AG08395 (cell line): Measurements from ENCODE around the gene ZRANB2.

ENCODE experiments used
- DNase-seq: peaks from one replicate; pipeline ENCODE4 v3.0.0; 2012; ENCODE audit warnings: mixed read lengths, low spot score

The ZRANB2 gene

DNA sequence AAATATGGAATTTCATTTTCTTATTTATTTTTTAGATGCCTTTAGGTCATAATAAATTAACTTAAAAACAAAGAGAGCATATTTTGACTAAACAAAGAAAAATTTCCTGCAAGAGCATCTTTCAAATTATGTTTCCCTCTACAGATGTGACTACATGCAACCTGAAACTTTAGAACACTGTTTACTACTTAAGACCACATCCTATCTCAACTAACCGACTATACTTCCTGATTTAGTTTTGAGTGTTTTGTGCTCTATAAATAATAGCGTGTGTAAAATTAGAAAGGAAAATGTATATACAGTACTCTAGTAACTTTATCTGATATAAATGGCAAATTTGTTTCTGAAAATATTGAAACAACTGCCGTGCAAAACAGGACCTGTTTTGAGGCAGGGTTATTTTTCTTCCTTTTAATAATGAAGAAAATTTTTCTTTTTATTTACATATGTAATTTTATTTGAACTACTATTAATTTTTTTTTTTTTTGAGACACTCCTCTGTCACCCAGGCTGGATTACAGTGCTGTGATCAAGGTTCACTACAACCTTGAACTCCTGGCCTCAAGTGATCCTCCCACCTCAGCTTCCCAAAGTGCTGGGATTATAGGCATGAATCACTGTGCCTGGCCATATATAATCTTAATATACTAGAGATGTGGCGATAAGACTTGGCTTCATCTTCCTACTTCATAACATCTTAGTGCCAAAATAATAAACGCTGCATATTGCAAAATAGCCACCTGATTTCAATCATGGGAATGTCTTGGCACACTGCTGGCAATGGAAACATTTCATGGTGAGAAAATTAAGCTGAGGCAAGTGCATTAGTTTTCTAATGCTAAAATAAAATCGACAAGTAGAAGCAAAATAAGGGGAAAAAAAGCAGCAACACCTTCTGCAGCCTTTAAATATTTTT is 12.3 kb downstream of the ZRANB2 start:
- no peak for DNase-seq

DNA sequence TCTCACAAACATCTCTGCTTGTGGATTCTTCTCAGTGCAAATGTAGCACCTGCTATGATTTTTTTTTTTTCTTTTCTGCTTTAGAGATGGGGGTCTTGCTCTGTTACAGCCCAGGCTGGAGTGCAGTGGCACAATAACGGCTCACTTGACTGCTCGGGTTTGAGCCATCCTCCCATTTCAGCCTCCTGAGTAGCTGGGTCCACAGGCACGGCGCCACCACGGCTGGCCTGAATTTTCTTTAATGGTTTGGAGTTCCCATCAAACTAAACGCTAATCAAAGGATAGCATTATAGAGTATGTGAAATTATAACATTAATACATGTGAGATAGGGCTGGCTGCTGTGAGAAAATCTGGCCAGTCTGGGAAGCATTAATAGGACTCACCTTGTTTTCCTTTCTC is 26.0 kb downstream of the ZRANB2 start:
- no peak for DNase-seq

DNA sequence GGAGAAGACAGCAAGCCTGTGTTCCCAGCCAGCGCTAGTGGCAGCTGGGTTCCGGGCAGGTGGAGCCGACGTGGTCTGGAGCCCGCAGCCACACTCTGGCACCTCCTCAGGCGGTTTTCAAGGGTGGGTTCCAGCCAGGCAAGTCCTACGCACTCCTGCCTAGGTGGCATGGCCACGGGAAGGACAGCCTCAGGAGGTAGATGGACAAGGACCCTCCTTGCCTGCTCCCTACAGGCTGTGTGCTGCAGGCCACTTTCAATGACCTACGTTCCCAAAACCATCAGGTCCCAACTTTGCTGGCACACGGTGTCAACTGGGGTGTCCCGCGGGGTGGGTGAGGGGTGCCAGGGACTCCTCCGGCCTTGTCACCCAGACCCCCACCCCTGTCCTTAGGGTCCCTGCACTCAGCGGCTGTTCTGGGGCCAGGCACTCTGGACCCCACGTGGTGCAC is 26.5 kb downstream of the ZRANB2 start:
- no peak for DNase-seq

DNA sequence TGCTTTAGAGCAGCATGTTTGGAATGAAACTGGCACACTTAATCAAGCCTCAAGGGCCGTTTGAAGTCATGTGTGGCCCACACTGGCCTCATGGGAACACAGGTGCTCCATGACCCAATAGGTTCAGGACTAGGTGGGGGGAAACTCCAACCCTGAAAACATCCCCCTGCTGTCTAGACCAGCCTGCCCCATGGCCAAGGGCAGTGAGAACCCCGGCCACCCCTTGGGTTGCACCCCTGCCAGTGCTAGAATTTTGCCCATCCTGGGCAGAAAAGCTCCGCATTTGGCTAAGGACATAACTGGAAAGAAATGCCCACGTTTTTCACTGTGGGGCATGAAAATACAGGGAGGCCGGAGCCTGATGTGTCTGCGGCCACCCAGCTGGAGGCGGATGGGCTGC is 27.1 kb downstream of the ZRANB2 start:
- no peak for DNase-seq

DNA sequence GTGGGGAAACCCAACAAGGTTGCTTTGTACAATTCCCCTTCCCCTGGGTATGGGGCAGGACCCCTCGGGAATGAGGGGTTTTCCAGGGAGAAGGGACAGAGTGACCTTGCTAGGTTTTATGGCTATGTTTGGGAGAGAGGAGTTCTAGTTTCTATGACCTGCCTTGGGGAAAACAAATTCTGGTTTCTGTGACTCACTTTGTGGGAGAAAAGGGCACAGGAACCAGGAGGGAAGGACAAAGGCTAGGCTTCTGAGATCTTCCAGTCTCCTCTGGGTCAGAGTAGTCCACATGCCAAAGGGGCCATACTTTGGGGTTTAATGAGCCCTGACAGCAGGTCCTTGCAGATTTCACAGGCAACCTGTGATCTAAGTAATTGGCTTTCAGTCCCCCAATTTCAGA is 27.7 kb downstream of the ZRANB2 start:
- no peak for DNase-seq

DNA sequence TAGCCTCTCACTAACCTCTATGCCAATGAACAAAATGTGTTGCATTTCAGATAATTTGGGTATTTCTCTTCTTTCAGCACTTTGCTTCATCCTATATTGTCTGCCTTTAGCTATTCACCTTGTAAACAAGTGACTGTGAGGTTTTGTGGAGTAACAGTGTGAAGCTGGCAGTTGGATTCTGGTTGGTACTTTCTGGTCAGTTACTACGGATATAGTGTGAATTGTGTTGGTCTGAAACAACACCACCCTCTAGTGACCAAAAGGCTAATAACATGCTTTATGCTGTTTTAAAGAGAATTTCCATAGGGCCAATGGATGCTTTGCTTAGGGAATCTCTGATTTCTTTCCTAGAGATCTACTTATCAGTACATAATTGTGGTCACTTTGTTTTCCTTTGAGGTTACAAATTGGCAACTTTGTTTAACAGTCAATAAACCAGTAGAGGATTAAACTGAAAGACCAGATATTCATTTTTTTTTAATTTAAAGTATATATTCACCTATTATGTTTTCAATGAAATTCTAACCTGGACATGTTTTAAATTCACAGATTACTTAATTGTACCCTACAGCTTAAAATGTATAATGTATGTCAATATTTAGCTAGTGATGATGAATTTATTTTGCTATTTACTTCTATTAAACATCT is 30.8 kb downstream of the ZRANB2 start:
- peak; percentile 71 for DNase-seq

DNA sequence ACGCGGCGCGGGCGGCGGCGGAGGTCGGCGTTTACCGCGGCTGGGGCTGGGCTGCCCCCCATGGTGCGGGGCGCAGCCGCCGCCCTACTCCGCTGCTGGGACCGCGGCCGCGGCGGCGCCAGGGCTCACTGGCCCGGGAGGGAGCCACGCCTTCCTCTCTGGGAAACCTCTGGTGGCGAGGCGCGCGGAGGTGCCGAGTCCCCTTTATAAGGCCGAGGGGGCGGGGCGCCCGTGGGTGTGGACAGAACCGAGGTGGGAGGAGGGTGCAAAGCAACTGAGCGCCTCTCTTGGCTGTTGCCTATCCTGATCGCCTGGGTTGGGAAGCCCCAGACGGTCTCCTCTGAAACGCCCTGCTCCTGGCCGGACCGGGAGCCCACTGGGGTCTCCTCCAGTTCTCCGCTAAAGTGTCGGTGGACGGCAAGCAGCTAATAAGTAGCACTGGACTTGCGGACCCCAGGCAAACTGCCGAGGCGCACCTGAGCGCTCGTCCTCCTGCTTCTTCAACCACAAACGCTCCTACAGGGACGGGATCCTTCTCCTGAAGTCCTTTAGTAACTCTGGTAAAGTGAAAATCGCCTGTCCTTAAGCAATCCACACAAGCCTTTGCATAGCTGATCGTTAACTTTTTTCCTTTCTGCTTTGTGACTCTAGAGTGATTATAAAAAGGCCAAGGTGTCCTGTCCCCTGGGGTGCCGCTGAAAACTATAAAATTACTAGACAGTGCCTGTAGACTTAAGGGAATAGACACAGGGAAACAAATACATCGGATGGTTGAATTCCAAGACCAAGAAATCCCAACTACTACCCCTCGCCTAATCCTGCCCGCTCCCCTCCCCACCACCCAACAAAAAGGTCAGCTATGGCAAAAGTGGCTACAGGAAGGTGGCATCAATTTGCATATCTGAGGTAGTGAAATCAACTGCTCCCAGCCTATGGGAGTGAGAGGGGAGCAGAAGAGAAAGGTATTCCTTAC is 32.9 kb downstream of the ZRANB2 start, which contains the start of gene PTGER3:
TSS of gene PTGER3 (minus strand) at position 182 of the 973 bp plus-strand sequence. CDS start 239 bp downstream, outside the sequence.
- peak; percentile 68 for DNase-seq

DNA sequence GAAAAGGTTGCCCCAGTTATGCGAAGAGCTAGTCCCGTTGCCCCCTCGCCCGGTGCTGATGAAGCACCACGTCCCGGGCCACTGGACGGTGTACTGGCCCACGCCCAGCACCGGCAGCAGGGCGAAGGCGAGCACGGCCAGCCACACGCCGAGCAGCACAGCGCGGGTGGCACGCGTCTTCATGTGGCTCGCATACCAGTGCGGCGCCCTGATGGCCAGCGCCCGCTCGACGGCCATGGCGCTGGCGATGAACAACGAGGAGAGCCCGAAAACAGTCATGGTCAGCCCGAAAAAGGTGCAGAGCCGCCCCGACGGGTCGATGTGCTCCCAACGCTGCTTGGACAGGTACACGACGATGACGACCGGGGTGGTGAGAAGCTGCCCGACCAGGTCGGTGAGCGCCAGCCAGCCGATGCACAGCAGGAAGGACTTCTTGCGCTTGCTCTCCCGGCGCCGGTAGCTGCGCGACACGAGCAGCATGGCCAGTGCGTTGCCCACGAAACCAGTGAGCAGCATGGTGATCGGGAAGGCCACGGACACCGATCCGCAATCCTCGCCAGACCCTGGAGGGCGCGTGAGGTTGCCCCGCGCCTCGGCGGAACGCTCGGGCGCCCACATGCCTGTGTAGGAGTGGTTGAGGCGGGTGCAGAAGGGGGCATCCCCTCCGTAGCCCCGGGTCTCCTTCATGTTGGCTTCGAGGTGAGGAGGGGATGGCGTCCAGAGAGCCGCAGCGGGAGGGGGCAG is 33.8 kb downstream of the ZRANB2 start:
- peak; percentile 27 for DNase-seq

DNA sequence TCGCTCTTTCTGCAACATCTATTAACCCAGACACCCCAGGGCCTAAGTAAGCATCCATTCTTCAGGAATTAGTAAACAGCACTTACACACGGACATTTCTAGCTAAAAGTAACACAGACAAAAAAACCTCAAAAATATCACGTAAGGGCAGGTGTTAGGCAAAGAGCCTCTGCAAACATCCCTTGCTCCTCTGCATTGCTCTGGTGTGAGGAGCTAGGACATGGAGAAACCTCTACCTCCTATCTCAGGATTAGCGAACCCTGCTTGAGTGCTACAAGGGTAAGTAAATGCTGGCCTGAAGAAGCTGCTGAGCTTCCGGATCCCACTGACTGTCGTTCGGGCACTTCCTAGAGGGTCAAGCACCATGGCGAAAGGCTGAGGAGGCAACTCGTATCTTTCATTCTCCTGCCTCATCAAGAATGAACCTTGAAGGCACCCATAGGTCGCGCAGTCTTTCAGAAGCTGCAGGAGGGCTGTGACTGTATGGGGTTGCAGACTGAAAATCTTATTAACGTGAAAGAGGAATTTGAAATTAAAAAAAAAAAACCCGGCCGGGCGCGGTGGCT is 35.3 kb downstream of the ZRANB2 start:
- DNase-seq = no peak

DNA sequence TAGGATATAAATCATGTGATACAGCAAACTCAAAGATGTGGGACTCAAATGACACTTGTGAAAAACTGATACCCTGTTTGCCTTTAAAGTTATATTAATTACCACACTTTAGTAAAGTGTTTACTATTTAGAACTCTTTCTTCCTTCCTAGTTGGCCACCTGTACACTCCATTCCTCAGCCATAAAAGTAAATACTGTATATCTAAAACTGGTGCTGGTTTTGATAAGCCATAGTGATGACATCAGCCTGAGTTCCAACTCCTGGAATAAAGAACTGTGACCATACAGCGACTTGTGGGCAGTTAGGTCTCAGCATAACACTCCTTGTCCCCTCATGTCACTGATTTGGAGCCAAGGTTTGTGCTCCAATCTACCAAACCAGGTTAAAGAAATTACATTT is 36.0 kb downstream of the ZRANB2 start:
- no peak for DNase-seq

DNA sequence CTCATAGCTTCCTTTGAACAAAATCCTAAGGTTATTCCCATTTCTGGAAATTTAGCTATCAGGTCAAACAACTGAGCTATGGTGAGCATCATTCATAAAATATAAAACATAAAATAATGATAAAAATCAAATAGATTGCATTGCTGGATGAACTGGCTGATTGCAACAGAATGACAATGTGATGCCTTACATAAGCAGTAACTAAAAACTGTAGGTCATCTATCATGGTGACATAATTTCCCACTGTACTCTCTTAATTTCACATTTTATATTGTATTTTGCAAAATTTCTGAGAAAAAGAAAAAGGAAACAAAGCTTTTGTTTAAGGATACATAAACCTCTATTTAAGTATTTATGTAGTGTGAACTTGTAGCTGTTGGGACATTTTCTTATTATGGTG is 37.8 kb downstream of the ZRANB2 start:
- DNase-seq = no peak

DNA sequence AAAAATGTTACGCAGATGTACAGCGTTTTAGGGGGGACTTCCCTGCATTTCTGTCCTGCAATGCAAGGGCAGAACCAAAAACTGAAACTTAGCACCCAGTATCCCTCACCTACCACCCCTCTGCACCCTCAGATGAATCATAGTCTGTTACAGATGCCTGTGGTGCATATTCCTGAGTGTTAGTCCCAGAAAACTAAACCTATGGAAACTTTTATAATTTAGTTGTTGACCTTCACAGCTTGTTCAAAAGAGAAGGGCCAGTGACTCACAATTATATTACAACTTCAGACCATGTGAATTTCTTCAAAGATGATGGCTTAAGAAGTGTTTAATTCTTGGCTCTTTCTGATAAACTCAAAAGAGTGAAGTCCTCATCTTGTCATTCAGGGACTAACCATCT is 39.0 kb downstream of the ZRANB2 start:
- peak; percentile 16 for DNase-seq

DNA sequence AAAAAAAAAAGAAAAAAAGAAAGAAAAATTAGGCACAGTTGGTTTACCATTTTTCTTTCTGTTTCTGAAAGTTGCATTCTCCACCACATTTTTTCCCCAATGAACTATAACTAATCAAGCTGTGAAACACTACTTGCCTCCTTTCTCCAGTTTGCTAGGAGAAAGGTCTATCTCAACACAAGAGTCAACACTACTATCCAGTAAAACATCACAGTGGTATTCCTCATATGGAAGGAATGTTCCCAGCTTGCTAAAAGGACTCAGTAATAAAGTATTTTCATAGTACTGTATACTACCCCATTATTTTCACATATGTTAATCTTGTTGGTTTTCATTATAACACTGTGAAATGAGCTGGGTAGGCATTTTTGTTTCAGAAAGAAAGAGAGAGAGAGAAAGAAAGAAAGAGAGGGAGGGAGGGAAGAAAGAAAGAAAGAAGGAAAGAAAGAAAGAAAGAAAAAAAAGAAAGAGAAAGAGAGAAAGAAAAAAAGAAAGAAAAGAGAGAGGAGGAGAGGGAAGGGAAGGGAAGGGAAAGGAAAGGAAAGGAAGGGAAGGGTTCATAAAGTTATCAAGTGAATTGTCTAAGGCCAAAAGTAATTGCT is 41.1 kb downstream of the ZRANB2 start:
- peak; percentile 44 for DNase-seq

DNA sequence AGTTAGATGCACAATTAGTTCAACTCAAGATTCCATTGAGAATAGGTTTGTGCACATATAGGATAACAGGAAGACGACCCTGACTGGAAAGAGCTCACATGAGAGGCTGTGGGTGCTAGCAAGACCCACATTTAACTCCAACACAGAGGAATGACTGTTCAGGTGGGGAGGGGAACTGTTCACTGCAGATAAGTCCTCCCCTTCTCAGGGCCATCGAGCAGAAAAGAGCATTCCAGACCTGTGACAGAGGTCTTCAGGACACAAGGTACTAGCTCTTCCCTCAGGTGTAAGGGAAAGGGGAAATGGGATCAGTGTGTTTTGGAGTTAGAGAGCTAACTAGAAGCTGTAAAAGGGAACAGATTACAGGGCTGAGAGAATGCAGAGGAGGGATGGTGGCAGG is 41.9 kb downstream of the ZRANB2 start:
- no peak for DNase-seq

DNA sequence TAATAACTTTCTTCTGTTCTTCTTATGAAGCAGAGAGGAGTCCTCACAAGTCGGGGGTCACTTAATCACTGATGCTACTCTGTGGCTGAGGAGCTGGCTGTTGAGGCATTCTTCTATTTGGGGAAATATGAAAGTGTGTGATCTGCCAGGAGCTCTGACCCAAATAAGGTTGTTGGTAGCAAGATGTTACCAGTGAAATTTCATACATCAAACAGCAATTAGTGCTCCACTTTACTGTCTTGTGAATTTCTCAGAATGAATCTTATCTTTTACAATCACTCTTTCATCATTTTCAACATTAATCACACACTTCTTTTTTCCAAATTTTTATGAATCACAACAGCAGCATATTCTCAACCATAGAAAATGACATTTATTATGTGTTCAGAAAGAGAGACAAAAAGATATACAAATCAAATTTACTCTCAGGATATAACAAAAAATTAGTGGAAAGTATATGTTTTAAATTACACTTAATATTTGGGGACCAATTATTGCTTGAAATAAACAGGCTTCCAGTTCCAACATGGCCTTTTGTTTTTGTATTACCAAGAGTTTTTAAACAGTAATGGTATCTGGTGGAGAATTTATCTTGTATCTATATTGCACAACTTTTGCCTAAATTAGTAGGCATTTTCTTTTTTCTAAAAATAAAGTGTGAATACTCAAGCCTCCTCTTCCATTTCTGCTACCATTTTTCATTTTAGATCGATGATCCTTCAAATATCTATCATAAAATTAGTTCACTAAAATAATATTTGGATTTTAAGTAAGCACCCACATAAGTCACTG is 42.8 kb downstream of the ZRANB2 start:
- DNase-seq = no peak

DNA sequence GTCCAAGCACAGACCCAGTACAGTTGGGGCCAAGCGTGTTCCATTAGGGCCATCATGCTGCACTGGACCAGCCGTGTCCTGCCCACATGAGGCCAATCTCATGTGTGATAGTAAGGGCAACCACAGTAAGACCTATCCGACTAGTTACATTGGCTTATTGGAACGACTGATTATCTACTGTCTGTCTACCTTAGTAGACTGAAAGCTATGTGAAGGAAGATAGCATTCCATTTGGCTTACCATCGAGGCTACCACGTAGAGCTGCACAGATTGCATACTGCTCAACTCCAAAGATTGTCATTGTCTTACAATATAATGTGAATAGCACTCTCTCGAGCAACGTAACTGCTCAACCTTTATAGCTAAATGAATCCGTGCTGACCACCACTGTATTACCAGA is 43.8 kb downstream of the ZRANB2 start:
- no peak for DNase-seq

DNA sequence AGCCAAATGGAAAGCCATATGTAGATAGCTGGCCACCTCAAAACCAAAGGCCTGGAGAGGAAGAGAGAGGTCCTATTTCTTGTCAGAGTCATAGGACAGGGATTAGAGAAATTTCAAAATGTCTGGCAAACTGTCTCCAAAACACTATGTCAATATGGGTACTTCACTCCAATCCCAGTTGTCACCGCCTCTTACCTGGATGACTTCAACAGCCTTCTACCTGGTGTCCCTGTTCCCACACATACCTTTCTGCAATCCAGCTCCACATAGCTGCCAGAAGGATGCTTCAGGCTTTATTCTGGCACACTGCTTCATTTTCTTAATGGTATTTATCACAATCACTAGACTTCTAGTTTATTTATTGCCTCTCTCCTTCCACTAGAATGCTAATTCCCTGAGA is 47.7 kb downstream of the ZRANB2 start:
- DNase-seq = no peak

DNA sequence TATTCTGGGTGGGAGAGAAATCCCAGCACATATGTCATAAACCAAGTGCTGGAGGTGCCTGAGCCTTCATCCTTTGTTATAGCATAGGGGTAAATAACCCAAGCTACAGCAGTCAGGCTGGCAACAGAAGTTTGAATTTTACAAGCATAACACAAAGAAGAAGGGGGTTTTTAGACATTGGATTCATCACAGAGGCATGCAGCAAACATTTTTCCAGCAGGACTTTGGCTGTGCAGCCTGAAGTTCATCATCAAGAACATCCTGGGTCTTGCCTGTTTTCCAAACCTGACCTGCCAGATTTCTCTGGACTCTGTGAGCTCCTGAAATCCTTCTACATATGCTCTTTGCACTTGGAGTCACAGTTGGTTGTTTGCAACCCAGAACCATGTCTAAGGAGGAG is 49.4 kb downstream of the ZRANB2 start:
- peak; percentile 65 for DNase-seq

DNA sequence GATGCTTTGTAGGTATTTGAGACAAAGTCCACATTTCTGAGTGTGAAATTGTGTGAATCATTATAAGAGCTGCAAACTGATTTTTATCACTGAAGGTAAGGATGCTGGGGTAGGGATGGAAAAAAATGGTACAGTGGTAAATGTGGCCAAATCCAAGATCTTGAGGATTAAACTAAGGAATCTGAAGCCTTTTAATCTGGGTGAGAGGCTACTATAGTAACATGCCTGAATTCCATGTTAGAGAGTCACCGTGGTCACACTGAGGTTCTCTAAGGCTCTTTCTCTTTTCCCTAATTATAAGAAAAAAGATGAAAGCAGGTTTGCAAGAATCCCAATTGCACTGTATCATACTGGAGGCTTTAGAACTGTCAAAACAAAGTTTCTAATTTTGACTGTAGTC is 50.8 kb downstream of the ZRANB2 start:
- DNase-seq = peak; percentile 61

DNA sequence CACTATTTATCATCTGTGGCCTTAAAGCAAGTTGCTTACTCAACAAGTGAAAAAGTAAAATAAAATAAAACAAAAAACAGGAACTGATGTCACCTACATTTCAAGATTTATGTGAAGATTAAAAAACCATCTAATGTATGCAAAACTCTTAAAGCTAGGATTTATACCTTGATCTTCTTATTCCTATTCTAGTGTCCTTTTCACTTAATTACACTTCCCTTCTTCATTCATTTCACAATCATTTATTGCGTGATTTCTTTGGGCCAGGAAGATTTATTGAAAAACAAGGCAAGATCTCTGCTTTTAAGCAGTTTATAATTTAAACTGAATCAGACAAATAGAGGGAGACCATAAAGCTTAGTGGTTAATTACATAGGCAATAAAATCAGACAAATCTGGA is 51.9 kb downstream of the ZRANB2 start:
- DNase-seq = no peak
